Neural cell (in vitro differentiated cells): Measurements from ENCODE around the gene NRP1. TPM values are rescaled to one million over a fixed set of nuclear protein-coding genes. Genes with fewer than 3 reads are reported as not detected.

ENCODE experiments used
- H2AFZ ChIP-seq: fragments of 200-600, 300-800 bp; sonication (generic), shearing (Covaris generic); 2 replicates; pipeline ENCODE4 v1.6.0; 2014; ENCODE audit warnings: low read depth, mild to moderate bottlenecking, antibody characterized with exemption, low read length, moderate library complexity
- H3F3A ChIP-seq: fragments of 200-600 bp; shearing (Covaris generic); 2 replicates; pipeline ENCODE4 v1.6.1; 2016; ENCODE audit warnings: mild to moderate bottlenecking, moderate library complexity, mixed read lengths, antibody characterized with exemption, low read length; ENCODE audit not compliant: insufficient read depth, poor library complexity, severe bottlenecking
- H3K27ac ChIP-seq: fragments of 200-600, 300-800 bp; sonication (generic), shearing (Covaris generic); 2 replicates; pipeline ENCODE4 v1.5.1; 2014; ENCODE audit warnings: mild to moderate bottlenecking, low read length, moderate library complexity
- H3K27me3 ChIP-seq: fragments of 300-800, 200-600 bp; sonication (generic), shearing (Covaris generic); 2 replicates; pipeline ENCODE4 v1.6.0; 2014; ENCODE audit warnings: mild to moderate bottlenecking, low read depth, low read length, moderate library complexity; ENCODE audit not compliant: insufficient read depth
- H3K36me3 ChIP-seq: fragments of 300-800, 200-600 bp; sonication (generic), shearing (Covaris generic); 2 replicates; pipeline ENCODE4 v1.5.1; 2014; ENCODE audit warnings: mild to moderate bottlenecking, antibody characterized with exemption, low read length, moderate library complexity; ENCODE audit not compliant: insufficient read depth
- H3K4me2 ChIP-seq: fragments of 300-800, 200-600 bp; sonication (generic), shearing (Covaris generic); 2 replicates; pipeline ENCODE4 v1.6.0; 2014; ENCODE audit warnings: mild to moderate bottlenecking, low read length
- H3K4me3 ChIP-seq: fragments of 300-800, 200-600 bp; sonication (generic), shearing (Covaris generic); 2 replicates; pipeline ENCODE4 v1.5.1; 2014; ENCODE audit warnings: mild to moderate bottlenecking, low read length, moderate library complexity
- H3K79me2 ChIP-seq: fragments of 200-600 bp; shearing (Covaris generic); replicated peaks from 2 replicates; pipeline ENCODE4 v1.6.0; 2014; ENCODE audit warnings: mild to moderate bottlenecking, low read length, moderate library complexity; ENCODE audit not compliant: insufficient read depth
- H3K9ac ChIP-seq: fragments of 300-800, 200-600 bp; sonication (generic), shearing (Covaris generic); 2 replicates; pipeline ENCODE4 v1.6.1; 2016; ENCODE audit warnings: mild to moderate bottlenecking, low read length, mixed read lengths
- H3K9me2 ChIP-seq: fragments of 200-600 bp; shearing (Covaris generic); 2 replicates; pipeline ENCODE4 v1.6.1; 2016; ENCODE audit warnings: mild to moderate bottlenecking, low read length, mixed read lengths; ENCODE audit not compliant: insufficient read depth
- H3K9me3 ChIP-seq: fragments of 200-600, 300-800 bp; sonication (generic), shearing (Covaris generic); 2 replicates; pipeline ENCODE4 v1.6.1; 2016; ENCODE audit warnings: mild to moderate bottlenecking, mixed run types, low read length, moderate library complexity, mixed read lengths
- H4K20me1 ChIP-seq: fragments of 200-600 bp; shearing (Covaris generic); 2 replicates; pipeline ENCODE4 v1.6.1; 2016; ENCODE audit warnings: mild to moderate bottlenecking, mixed run types; ENCODE audit not compliant: insufficient read depth
- CTCF ChIP-seq: fragments of 450-650 bp; IDR thresholded peaks from 2 replicates; pipeline ENCODE4 v1.5.1; 2014; ENCODE audit warnings: antibody characterized with exemption, mild to moderate bottlenecking, moderate library complexity; ENCODE audit not compliant: poor library complexity, severe bottlenecking
- EP300 ChIP-seq: fragments of 450-650 bp; conservative IDR thresholded peaks from 2 replicates; pipeline ENCODE4 v1.6.1; 2014; ENCODE audit warnings: antibody characterized with exemption, mild to moderate bottlenecking, moderate library complexity; ENCODE audit not compliant: poor library complexity, severe bottlenecking
- EZH2 ChIP-seq: fragments of 200-600, 300-800 bp; shearing (Covaris generic), sonication (generic); IDR thresholded peaks from 2 replicates; pipeline ENCODE4 v1.6.1; 2014; ENCODE audit warnings: antibody characterized with exemption, low read length, borderline replicate concordance, mild to moderate bottlenecking; ENCODE audit not compliant: insufficient read depth, poor library complexity, severe bottlenecking
- MXI1 ChIP-seq: fragments of 450-650 bp; conservative IDR thresholded peaks from 2 replicates; pipeline ENCODE4 v1.6.1; 2014; ENCODE audit warnings: antibody characterized with exemption, mild to moderate bottlenecking; ENCODE audit not compliant: poor library complexity, severe bottlenecking
- POLR2AphosphoS5 ChIP-seq: IDR thresholded peaks from 2 replicates; pipeline ENCODE4 v1.6.1; 2012
- RAD21 ChIP-seq: fragments of 450-650 bp; conservative IDR thresholded peaks from 2 replicates; pipeline ENCODE4 v1.6.1; 2014; ENCODE audit warnings: antibody characterized with exemption, mild to moderate bottlenecking, moderate library complexity
- REST ChIP-seq: IDR thresholded peaks from 2 replicates; pipeline ENCODE4 v1.6.1; 2012; ENCODE audit warnings: borderline replicate concordance
- SMC3 ChIP-seq: fragments of 450-650 bp; conservative IDR thresholded peaks from 2 replicates; pipeline ENCODE4 v1.6.1; 2014; ENCODE audit warnings: antibody characterized with exemption, mild to moderate bottlenecking, moderate library complexity; ENCODE audit not compliant: poor library complexity
- TAF1 ChIP-seq: IDR thresholded peaks from 2 replicates; pipeline ENCODE4 v1.6.1; 2012; ENCODE audit warnings: low read depth
- polyA plus RNA-seq: library from polyadenylated mRNA; depleted of rRNA; stranded (reverse); fragments of >200 nt; gene quantifications from 2 replicates; pipeline ENCODE4 v1.2.3, GENCODE V29; 2014

NRP1 gene
- polyA plus RNA-seq, 1 donor from 2014 or later, result 23.2 TPM

- Histone ChIP-seq H3K79me2 (peaks cover 24% of the 10 kb centered on the region), H3K9ac (no peak overlapping the region), H3K36me3 (no peaks in the 10 kb centered on the region), H3K4me2 (no peak overlapping the region), H3K9me2 (no peaks in the 10 kb centered on the region), H4K20me1 (no peaks in the 10 kb centered on the region), H3K9me3 (no peaks in the 10 kb centered on the region), H3F3A (no peaks in the 10 kb centered on the region), H3K4me3 (no peak overlapping the region), H3K27me3 (no peaks in the 10 kb centered on the region), H2AFZ (no peak overlapping the region), H3K27ac (no peak overlapping the region)
- no peak for TF ChIP-seq EZH2
- no peak for TF ChIP-seq MXI1
- TF ChIP-seq REST, result no peak
- no peak for TF ChIP-seq POLR2AphosphoS5
- no peak for TF ChIP-seq TAF1
- TF ChIP-seq CTCF, result no peak
- TF ChIP-seq EP300, result no peak
- no peak for TF ChIP-seq RAD21
- TF ChIP-seq SMC3, result no peak
Observed at GRCh38 chr10:33309406-33309805, 25.1 kb downstream of the NRP1 start.

GRCh38 chr10:33307835-33308234 lies 26.6 kb downstream of the NRP1 start:
- no peak overlapping the region for H3K4me3 ChIP-seq

More at GRCh38 chr10:33307835-33308234, 26.6 kb downstream of the NRP1 start:
- H4K20me1 ChIP-seq, result no peaks in the 10 kb centered on the region
- peaks cover 24% of the 10 kb centered on the region for H3K79me2 ChIP-seq
- H2AFZ ChIP-seq, result no peak overlapping the region
- H3K9me2 ChIP-seq, result no peaks in the 10 kb centered on the region
- no peak overlapping the region for H3K27ac ChIP-seq
- H3K36me3 ChIP-seq, result no peaks in the 10 kb centered on the region
- H3K9ac ChIP-seq, result no peak overlapping the region
- H3F3A ChIP-seq, result no peaks in the 10 kb centered on the region
- H3K9me3 ChIP-seq, result no peaks in the 10 kb centered on the region
- H3K4me2 ChIP-seq, result no peak overlapping the region
- no peak for TF ChIP-seq EZH2
- no peak for TF ChIP-seq SMC3
- no peak for TF ChIP-seq RAD21
- no peak for TF ChIP-seq MXI1
- TF ChIP-seq POLR2AphosphoS5, result no peak
- no peak for TF ChIP-seq EP300
- no peak for TF ChIP-seq REST
- TF ChIP-seq CTCF, result no peak
- TF ChIP-seq TAF1, result no peak
- H3K27me3 ChIP-seq, result no peaks in the 10 kb centered on the region
